Astrocyte of the cerebellum (primary cell): Measurements from ENCODE around the gene BTNL9.

Source experiments
- DNase-seq: peaks from one replicate; pipeline ENCODE4 v3.0.0-alpha.2; 2011; ENCODE audit warnings: low read depth
- H3K4me3 ChIP-seq: 2 replicates; pipeline ENCODE4 v1.5.1; 2011; ENCODE audit warnings: mild to moderate bottlenecking, low read depth, low read length, moderate library complexity
- CTCF ChIP-seq: IDR thresholded peaks from 2 replicates; pipeline ENCODE4 v1.5.1; 2012; ENCODE audit warnings: low read length, low read depth, moderate library complexity, mild to moderate bottlenecking; ENCODE audit errors: missing control alignments
- in situ Hi-C: cut with HindIII; loops from 2 replicates; pipeline ENCODE4 v1.10.0; 2017; ENCODE audit warnings: low sequenced_read_pairs

Gene BTNL9

GRCh38 chr5:181108578-181109165 is 68.6 kb downstream of the BTNL9 start:
- no peak overlapping the region for H3K4me3 ChIP-seq
- in situ Hi-C loops = no loop called here
- TF ChIP-seq CTCF = no peak
- DNase-seq = no peak

DNA sequence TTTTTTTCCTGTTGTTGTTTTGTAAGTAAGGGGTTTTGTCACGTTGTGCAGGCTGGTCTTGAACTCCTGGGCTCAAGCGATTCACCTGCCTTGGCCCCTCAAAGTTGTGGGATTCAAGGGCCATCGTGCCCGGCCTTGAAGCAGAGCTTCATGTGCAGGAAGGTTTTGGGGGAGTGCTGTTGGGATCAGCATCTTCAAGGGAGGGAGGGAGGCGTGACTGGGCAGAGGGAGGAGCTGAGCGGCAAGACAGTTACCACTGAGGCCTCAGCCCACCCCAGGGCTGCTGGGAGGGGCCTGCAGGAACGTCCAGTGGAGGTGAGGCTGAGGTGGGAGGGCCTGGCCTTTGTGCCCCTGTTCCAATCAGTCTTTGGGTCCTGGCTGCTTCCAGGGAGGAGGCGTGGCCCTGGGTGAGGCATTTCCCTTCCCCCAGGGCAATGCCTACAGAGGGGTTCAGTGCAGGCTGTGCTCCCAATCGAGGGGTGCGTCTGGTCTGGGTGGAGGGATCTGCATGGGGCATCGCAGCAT is 69.5 kb downstream of the BTNL9 start:
- no peak for TF ChIP-seq CTCF
- in situ Hi-C loops = no loop called here
- no peak overlapping the region for H3K4me3 ChIP-seq
- no peak for DNase-seq

DNA sequence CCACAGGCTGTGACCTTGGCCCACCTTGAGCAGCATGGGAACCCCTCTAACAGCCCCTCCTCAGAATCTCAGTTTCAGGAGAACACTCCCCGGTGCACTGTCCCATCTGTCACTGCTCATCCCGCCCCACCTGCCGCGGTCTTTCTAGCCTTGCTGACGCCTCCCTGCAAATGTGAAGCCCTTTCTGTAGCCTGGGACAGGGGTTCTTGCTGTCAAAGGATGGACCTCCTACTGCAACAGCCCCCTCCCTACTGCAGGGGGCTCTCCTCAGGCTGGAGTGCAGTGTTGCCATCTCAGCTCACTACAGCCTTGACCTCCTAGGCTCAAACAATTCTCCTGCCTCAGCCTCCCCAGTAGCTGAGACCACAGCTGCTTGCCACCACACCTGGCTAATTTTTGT is 70.9 kb downstream of the BTNL9 start:
- no peak for DNase-seq
- in situ Hi-C loops = no loop called here
- no peak for TF ChIP-seq CTCF
- no peak overlapping the region for H3K4me3 ChIP-seq
